ENCODE data around the gene TBCK.

The TBCK gene

GRCh38 chr4:106210021-106210420 lies 106.0 kb downstream of the TBCK start:
- H3K4me3 ChIP-seq (replicated peaks in 1 of 2; ENCODE audit: low read depth in 2 of 2, low read length in 2 of 2) = no peak overlapping the region
- no peak for DNase-seq (ENCODE audit: low read depth in 2 of 2)
- TF ChIP-seq CTCF (IDR thresholded peaks at IDR 0.05; ENCODE audit: low read depth, low read length) = no peak

- DNase-seq (ENCODE audit: low read depth in 2 of 2) = no peak
- no peak for TF ChIP-seq CTCF (IDR thresholded peaks at IDR 0.05; ENCODE audit: low read depth, low read length)
- no peak overlapping the region for H3K4me3 ChIP-seq (replicated peaks in 1 of 2; ENCODE audit: low read depth in 2 of 2, low read length in 2 of 2)
These were observed 107.2 kb downstream of the TBCK start for GRCh38 chr4:106208481-106209460.

GRCh38 chr4:106201373-106201772 lies 114.6 kb downstream of the TBCK start:
- H3K4me3 ChIP-seq (replicated peaks in 1 of 2; ENCODE audit: low read depth in 2 of 2, low read length in 2 of 2) = no peak overlapping the region
- TF ChIP-seq CTCF (IDR thresholded peaks at IDR 0.05; ENCODE audit: low read depth, low read length) = peak; percentile 45
- peak; percentile 30 to 36 for DNase-seq (ENCODE audit: low read depth in 2 of 2)

GRCh38 chr4:106195435-106195950 lies 120.5 kb downstream of the TBCK start:
- no peak for DNase-seq (ENCODE audit: low read depth in 2 of 2)
- TF ChIP-seq CTCF (IDR thresholded peaks at IDR 0.05; ENCODE audit: low read depth, low read length) = no peak
- no peak overlapping the region for H3K4me3 ChIP-seq (replicated peaks in 1 of 2; ENCODE audit: low read depth in 2 of 2, low read length in 2 of 2)

GRCh38 chr4:106194801-106195200 lies 121.2 kb downstream of the TBCK start:
- no peak overlapping the region for H3K4me3 ChIP-seq (replicated peaks in 1 of 2; ENCODE audit: low read depth in 2 of 2, low read length in 2 of 2)
- TF ChIP-seq CTCF (IDR thresholded peaks at IDR 0.05; ENCODE audit: low read depth, low read length) = no peak
- peak in 1 of 2 donors; percentile 18 for DNase-seq (ENCODE audit: low read depth in 2 of 2)

GRCh38 chr4:106192131-106192530 lies 123.9 kb downstream of the TBCK start:
- no peak for DNase-seq (ENCODE audit: low read depth in 2 of 2)
- TF ChIP-seq CTCF (IDR thresholded peaks at IDR 0.05; ENCODE audit: low read depth, low read length) = no peak
- no peak overlapping the region for H3K4me3 ChIP-seq (replicated peaks in 1 of 2; ENCODE audit: low read depth in 2 of 2, low read length in 2 of 2)
